Left lung (tissue), 10 donors: ENCODE measurements around the gene OR2S2. TPM values are rescaled to one million over a fixed set of nuclear protein-coding genes. Genes with fewer than 3 reads are reported as not detected.

Experiments used
- ATAC-seq: fragments of 200-7000 bp; cut with Tn5 transposase; one replicate; pipeline ENCODE4 v1.9.1; 2020; ENCODE audit warnings: moderate library complexity
- DNase-seq, 4 donors: peaks; one replicate each; pipeline ENCODE4 v3.0.0-alpha.2; 2013 to 2020
- H3K27ac ChIP-seq, 2 donors: fragments of 200-600 bp; sonication (generic) in 1 of 2; one replicate each; pipeline versions ENCODE4 v1.5.0 to v1.8.0; 2020 to 2021
- H3K27me3 ChIP-seq, 2 donors: fragments of 200-600 bp; sonication (generic) in 1 of 2; one replicate each; pipeline versions ENCODE4 v1.5.0 to v1.8.0; 2020 to 2021
- H3K36me3 ChIP-seq, 2 donors: fragments of 200-600 bp; sonication (generic) in 1 of 2; one replicate each; pipeline versions ENCODE4 v1.5.0 to v1.8.0; 2020 to 2021
- H3K4me1 ChIP-seq, 2 donors: fragments of 200-600 bp; one replicate each; pipeline ENCODE4 v1.8.0; 2021
- H3K4me3 ChIP-seq, 2 donors: fragments of 200-600 bp; sonication (generic) in 1 of 2; one replicate each; pipeline versions ENCODE4 v1.5.0 to v1.8.0; 2020 to 2021; ENCODE audit warnings: mild to moderate bottlenecking in 1 of 2
- H3K9me3 ChIP-seq, 2 donors: fragments of 200-600 bp; sonication (generic) in 1 of 2; one replicate each; pipeline versions ENCODE4 v1.5.0 to v1.8.0; 2020 to 2021
- CTCF ChIP-seq, 2 donors: fragments of 200-600 bp; sonication (generic) in 1 of 2; IDR thresholded peaks; one replicate each; pipeline versions ENCODE4 v1.5.0 to v1.8.0; 2021; ENCODE audit warnings: antibody characterized with exemption in 2 of 2
- intact Hi-C, 2 donors: fragments of 100-400 bp; cut with DNase I; formaldehyde crosslinking; loops; one replicate each; pipeline versions ENCODE4 v1.11.2 to v1.14.2; 2022
- polyA plus RNA-seq, 6 donors: library from polyadenylated mRNA; unstranded; fragments of 120-200 nt; gene quantifications; one replicate each; pipeline ENCODE4 v1.2.1, GENCODE V29; 2013; ENCODE audit not compliant: insufficient read length in 6 of 6
- total RNA-seq, 2 donors: library from RNA; stranded (reverse); fragmentation: NEBNext Ultra II Directional; extraction: Animal tissue kit (Norgen Biotek cat#: 25700); gene quantifications; one replicate each; pipeline ENCODE4 v1.2.1, GENCODE V29; 2021
- donor health status: DM: no; HTN: yes; CAD: no.
- donor health status: DM: no; HTN: no; CAD: no.

The OR2S2 gene
- total and polyA plus RNA-seq, 8 donors: 0.32 TPM; not detected in 7

GRCh38 chr9:35952526-35953191, 5.3 kb downstream of the OR2S2 start:
- TF ChIP-seq CTCF (IDR thresholded peaks at IDR 0.05): no peak
- no peak for ATAC-seq
- intact Hi-C loops: no loop called here
- DNase-seq: no peak
- Histone ChIP-seq H3K27me3 (no peaks in the 10 kb centered on the region), H3K4me3 (no peak overlapping the region), H3K4me1 (peaks cover 0 to 6% of the 10 kb centered on the region in 2 donors), H3K36me3 (no peaks in the 10 kb centered on the region), H3K9me3 (no peaks in the 10 kb centered on the region), H3K27ac (no peak overlapping the region)

GRCh38 chr9:35951736-35952135, 6.2 kb downstream of the OR2S2 start:
- Histone ChIP-seq H3K27me3 (no peaks in the 10 kb centered on the region), H3K4me3 (no peak overlapping the region), H3K36me3 (no peaks in the 10 kb centered on the region), H3K4me1 (peaks cover 0 to 6% of the 10 kb centered on the region in 2 donors), H3K27ac (peak overlapping the region in 1 of 2 donors; percentile 57), H3K9me3 (no peaks in the 10 kb centered on the region)
- no peak for ATAC-seq
- DNase-seq: no peak
- intact Hi-C loops: no loop called here
- no peak for TF ChIP-seq CTCF (IDR thresholded peaks at IDR 0.05)

GRCh38 chr9:35948901-35949318, 9.0 kb downstream of the OR2S2 start:
- H3K4me1 ChIP-seq: peaks cover 8 to 16% of the 10 kb centered on the region in 2 donors
- DNase-seq (peak in 1 of 4 donors; percentile 42), ATAC-seq (peak; percentile 86)
- no peaks in the 10 kb centered on the region for H3K36me3 ChIP-seq
- H3K27ac ChIP-seq: peak overlapping the region; percentile 53
- TF ChIP-seq CTCF (IDR thresholded peaks at IDR 0.05): no peak
- H3K9me3 ChIP-seq: no peaks in the 10 kb centered on the region
- intact Hi-C loops: loop anchor here in 1 of 2 donors (5.0 kb wide), 1 partner anchor 42 kb away; the partner anchor contains the start of genes HRCT1 and SPAAR
- no peak overlapping the region for H3K4me3 ChIP-seq
- H3K27me3 ChIP-seq: no peaks in the 10 kb centered on the region

GRCh38 chr9:35948451-35948850, 9.5 kb downstream of the OR2S2 start:
- intact Hi-C loops: loop anchor here in 1 of 2 donors (5.0 kb wide), 1 partner anchor 41 kb away; the partner anchor contains the start of genes HRCT1 and SPAAR
- Histone ChIP-seq H3K4me1 (peaks cover 8 to 16% of the 10 kb centered on the region in 2 donors), H3K27me3 (no peaks in the 10 kb centered on the region), H3K36me3 (no peaks in the 10 kb centered on the region), H3K4me3 (no peak overlapping the region), H3K27ac (peak overlapping the region; percentile 53), H3K9me3 (no peaks in the 10 kb centered on the region)
- no peak for TF ChIP-seq CTCF (IDR thresholded peaks at IDR 0.05)
- no peak for ATAC-seq
- no peak for DNase-seq

GRCh38 chr9:35945341-35946018, 12.5 kb downstream of the OR2S2 start:
- Histone ChIP-seq H3K36me3 (no peaks in the 10 kb centered on the region), H3K4me3 (no peak overlapping the region), H3K4me1 (peaks cover 8 to 16% of the 10 kb centered on the region in 2 donors), H3K27ac (peak overlapping the region; percentile 31 to 47), H3K9me3 (no peaks in the 10 kb centered on the region), H3K27me3 (no peaks in the 10 kb centered on the region)
- intact Hi-C loops: loop anchor here in 1 of 2 donors (5.0 kb wide), 1 partner anchor 38 kb away; the partner anchor contains the start of genes HRCT1 and SPAAR
- DNase-seq: peak in 3 of 4 donors; percentile 53 to 81 (median 77)
- peak; percentile 61 for ATAC-seq
- TF ChIP-seq CTCF (IDR thresholded peaks at IDR 0.05): peak; percentile 65 to 72
